H1 (cell line): Measurements from ENCODE around the gene FOXS1. TPM values are rescaled to one million over a fixed set of nuclear protein-coding genes. Genes with fewer than 3 reads are reported as not detected.

Experiments
- JUND ChIP-seq: IDR thresholded peaks from 2 replicates; pipeline ENCODE4 v1.6.1; 2011; ENCODE audit warnings: mild to moderate bottlenecking, improper control_type of control experiment, low read length
- NRF1 ChIP-seq: IDR thresholded peaks from 2 replicates; pipeline ENCODE4 v1.6.1; 2011; ENCODE audit warnings: mild to moderate bottlenecking, low read depth, low read length, improper control_type of control experiment
- TBP ChIP-seq: IDR thresholded peaks from 2 replicates; pipeline ENCODE4 v1.6.1; 2011; ENCODE audit warnings: low read depth, low read length, improper control_type of control experiment
- YY1 ChIP-seq: IDR thresholded peaks from 2 replicates; pipeline ENCODE4 v1.6.1; 2011; ENCODE audit warnings: low read depth, mild to moderate bottlenecking, low read length
- polyA plus RNA-seq, 7 experiments: library from polyadenylated mRNA; depleted of rRNA in 3 of 7; stranded (reverse) in 5 of 7; unstranded in 2 of 7; fragments of >200 nt in 5 of 7; fragments of 200-250 nt in 2 of 7; gene quantifications; 1 replicate in 5 of 7; 2 replicates in 1 of 7; 4 replicates in 1 of 7; pipeline versions ENCODE4 v1.2.1 to v1.2.3, GENCODE V29; 2011 to 2013; ENCODE audit warnings: missing spikeins in 2 of 7, mixed read lengths in 2 of 7
- total RNA-seq: library from RNA; stranded (reverse); fragmentation: NEBNext Ultra II Directional; extraction: Animal tissue kit (Norgen Biotek cat#: 25700); gene quantifications from 2 replicates; pipeline ENCODE4 v1.2.1, GENCODE V29; 2021
- TF ChIP-seq, protein P1 (sequence below): fragments of 300-600 bp; sonication (generic); IDR thresholded peaks from 2 replicates; pipeline ENCODE4 v1.7.1; 2012; ENCODE audit warnings: low read length, moderate library complexity, mild to moderate bottlenecking, inconsistent platforms; ENCODE audit not compliant: insufficient replicate concordance

The FOXS1 gene
- total and polyA plus RNA-seq, 2 of the 8 experiments (the other 6 are each of a cell fraction or from before 2014, with no cell fraction given): 0.45 TPM; not detected in 1

DNA sequence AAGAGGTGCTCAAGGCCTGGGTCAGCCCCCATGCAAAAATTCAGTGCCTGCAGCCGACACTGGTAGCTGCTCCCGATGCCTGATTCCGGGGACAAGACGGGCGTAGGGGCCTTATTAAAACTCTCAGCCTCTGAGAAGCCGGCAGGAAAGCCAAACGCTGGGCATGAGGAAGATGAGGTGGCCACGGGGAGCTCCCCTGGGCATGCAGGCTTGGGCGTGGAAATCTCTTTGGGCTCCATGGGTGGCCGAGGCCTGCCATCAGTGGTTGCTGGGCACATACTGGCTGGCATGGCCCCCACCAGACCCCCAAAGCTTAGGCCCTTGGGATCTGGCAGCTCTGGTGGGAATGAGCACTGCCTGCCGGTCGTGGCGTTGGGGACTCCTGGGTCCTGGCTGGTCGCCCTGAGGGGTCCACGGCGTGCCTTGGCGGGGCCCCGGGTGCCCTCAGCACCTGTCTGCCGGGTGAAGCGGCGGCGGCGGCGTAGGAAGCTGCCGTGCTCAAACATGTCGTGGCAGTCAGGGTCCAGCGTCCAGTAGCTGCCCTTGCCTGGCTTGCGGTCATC lies 586 bp downstream of the FOXS1 start (continued):
- TF ChIP-seq YY1: no peak
- no peak for TF ChIP-seq JUND
- TF ChIP-seq TBP: no peak
- TF ChIP-seq, protein P1, sequence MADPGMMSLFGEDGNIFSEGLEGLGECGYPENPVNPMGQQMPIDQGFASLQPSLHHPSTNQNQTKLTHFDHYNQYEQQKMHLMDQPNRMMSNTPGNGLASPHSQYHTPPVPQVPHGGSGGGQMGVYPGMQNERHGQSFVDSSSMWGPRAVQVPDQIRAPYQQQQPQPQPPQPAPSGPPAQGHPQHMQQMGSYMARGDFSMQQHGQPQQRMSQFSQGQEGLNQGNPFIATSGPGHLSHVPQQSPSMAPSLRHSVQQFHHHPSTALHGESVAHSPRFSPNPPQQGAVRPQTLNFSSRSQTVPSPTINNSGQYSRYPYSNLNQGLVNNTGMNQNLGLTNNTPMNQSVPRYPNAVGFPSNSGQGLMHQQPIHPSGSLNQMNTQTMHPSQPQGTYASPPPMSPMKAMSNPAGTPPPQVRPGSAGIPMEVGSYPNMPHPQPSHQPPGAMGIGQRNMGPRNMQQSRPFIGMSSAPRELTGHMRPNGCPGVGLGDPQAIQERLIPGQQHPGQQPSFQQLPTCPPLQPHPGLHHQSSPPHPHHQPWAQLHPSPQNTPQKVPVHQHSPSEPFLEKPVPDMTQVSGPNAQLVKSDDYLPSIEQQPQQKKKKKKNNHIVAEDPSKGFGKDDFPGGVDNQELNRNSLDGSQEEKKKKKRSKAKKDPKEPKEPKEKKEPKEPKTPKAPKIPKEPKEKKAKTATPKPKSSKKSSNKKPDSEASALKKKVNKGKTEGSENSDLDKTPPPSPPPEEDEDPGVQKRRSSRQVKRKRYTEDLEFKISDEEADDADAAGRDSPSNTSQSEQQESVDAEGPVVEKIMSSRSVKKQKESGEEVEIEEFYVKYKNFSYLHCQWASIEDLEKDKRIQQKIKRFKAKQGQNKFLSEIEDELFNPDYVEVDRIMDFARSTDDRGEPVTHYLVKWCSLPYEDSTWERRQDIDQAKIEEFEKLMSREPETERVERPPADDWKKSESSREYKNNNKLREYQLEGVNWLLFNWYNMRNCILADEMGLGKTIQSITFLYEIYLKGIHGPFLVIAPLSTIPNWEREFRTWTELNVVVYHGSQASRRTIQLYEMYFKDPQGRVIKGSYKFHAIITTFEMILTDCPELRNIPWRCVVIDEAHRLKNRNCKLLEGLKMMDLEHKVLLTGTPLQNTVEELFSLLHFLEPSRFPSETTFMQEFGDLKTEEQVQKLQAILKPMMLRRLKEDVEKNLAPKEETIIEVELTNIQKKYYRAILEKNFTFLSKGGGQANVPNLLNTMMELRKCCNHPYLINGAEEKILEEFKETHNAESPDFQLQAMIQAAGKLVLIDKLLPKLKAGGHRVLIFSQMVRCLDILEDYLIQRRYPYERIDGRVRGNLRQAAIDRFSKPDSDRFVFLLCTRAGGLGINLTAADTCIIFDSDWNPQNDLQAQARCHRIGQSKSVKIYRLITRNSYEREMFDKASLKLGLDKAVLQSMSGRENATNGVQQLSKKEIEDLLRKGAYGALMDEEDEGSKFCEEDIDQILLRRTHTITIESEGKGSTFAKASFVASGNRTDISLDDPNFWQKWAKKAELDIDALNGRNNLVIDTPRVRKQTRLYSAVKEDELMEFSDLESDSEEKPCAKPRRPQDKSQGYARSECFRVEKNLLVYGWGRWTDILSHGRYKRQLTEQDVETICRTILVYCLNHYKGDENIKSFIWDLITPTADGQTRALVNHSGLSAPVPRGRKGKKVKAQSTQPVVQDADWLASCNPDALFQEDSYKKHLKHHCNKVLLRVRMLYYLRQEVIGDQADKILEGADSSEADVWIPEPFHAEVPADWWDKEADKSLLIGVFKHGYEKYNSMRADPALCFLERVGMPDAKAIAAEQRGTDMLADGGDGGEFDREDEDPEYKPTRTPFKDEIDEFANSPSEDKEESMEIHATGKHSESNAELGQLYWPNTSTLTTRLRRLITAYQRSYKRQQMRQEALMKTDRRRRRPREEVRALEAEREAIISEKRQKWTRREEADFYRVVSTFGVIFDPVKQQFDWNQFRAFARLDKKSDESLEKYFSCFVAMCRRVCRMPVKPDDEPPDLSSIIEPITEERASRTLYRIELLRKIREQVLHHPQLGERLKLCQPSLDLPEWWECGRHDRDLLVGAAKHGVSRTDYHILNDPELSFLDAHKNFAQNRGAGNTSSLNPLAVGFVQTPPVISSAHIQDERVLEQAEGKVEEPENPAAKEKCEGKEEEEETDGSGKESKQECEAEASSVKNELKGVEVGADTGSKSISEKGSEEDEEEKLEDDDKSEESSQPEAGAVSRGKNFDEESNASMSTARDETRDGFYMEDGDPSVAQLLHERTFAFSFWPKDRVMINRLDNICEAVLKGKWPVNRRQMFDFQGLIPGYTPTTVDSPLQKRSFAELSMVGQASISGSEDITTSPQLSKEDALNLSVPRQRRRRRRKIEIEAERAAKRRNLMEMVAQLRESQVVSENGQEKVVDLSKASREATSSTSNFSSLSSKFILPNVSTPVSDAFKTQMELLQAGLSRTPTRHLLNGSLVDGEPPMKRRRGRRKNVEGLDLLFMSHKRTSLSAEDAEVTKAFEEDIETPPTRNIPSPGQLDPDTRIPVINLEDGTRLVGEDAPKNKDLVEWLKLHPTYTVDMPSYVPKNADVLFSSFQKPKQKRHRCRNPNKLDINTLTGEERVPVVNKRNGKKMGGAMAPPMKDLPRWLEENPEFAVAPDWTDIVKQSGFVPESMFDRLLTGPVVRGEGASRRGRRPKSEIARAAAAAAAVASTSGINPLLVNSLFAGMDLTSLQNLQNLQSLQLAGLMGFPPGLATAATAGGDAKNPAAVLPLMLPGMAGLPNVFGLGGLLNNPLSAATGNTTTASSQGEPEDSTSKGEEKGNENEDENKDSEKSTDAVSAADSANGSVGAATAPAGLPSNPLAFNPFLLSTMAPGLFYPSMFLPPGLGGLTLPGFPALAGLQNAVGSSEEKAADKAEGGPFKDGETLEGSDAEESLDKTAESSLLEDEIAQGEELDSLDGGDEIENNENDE: no peak
- TF ChIP-seq NRF1: no peak
